Activated CD4-positive, alpha-beta T cell treated with anti-CD3 and anti-CD28 coated beads, Interleukin-2, amount 10 ng/mL, durations not matched to agents 24 days and 14 days (primary cell): Measurements from ENCODE around the gene ITLN2. TPM values are rescaled to one million over a fixed set of nuclear protein-coding genes. Genes with fewer than 3 reads are reported as not detected.
"Not testable (repeated sequence)": the region's sequence is repeated elsewhere in the genome, so short reads cannot be mapped to it uniquely, and the experiment has no call there.

ENCODE experiments used
- DNase-seq: peaks from one replicate; pipeline ENCODE4 v3.0.0; 2022
- H3K27ac Mint-ChIP-seq: one replicate; pipeline ENCODE4 v1.8.0; 2022; ENCODE audit warnings: mild to moderate bottlenecking, mixed read lengths
- H3K27me3 Mint-ChIP-seq: one replicate; pipeline ENCODE4 v1.8.0; 2022; ENCODE audit warnings: mixed read lengths
- H3K36me3 Mint-ChIP-seq: one replicate; pipeline ENCODE4 v1.8.0; 2022; ENCODE audit warnings: low read depth, mild to moderate bottlenecking, mixed read lengths
- H3K4me1 Mint-ChIP-seq: one replicate; pipeline ENCODE4 v1.8.0; 2021; ENCODE audit warnings: mixed read lengths
- H3K4me3 Mint-ChIP-seq: one replicate; pipeline ENCODE4 v1.8.0; 2022; ENCODE audit warnings: mild to moderate bottlenecking, moderate library complexity, mixed read lengths
- H3K9me3 Mint-ChIP-seq: one replicate; pipeline ENCODE4 v1.8.0; 2021; ENCODE audit warnings: mixed read lengths
- intact Hi-C: fragments of 100-400 bp; cut with micrococcal nuclease; formaldehyde crosslinking; loops from one replicate; pipeline ENCODE4 v1.15.1; 2023
- total RNA-seq: library from RNA; stranded (reverse); gene quantifications from 2 replicates; pipeline ENCODE4 v1.2.3, GENCODE V29; 2022

The ITLN2 gene
- total RNA-seq = not detected in 2 replicates

- Mint-ChIP-seq H3K4me3 (no peak within 1 kb of the TSS), H3K9me3 (no peaks in the 10 kb centered on the region), H3K4me1 (peaks cover 6% of the 10 kb centered on the region), H3K27ac (no peak within 1 kb of the TSS), H3K36me3 (no peaks in the 10 kb centered on the region), H3K27me3 (peaks cover 2% of the 10 kb centered on the region)
- peak; percentile 84 for DNase-seq
- intact Hi-C loops = loop anchor here (5.0 kb wide), 1 partner anchor 347 kb away; no protein-coding TSS in a partner anchor
These were observed at the start of gene ITLN2 for GRCh38 chr1:160954158-160955104. ITLN2 (minus strand) TSS chr1:160954809; CDS start chr1:160954741, 68 bp downstream.

GRCh38 chr1:161001525-161001924, 46.9 kb upstream of the ITLN2 start:
- Mint-ChIP-seq H3K4me3 (no peak overlapping the region), H3K9me3 (no peaks in the 10 kb centered on the region), H3K4me1 (peaks cover 8% of the 10 kb centered on the region), H3K27me3 (no peaks in the 10 kb centered on the region), H3K36me3 (peaks cover 9% of the 10 kb centered on the region), H3K27ac (no peak overlapping the region)
- intact Hi-C loops = no loop called here
- DNase-seq = no peak

GRCh38 chr1:161000736-161001480, 46.3 kb upstream of the ITLN2 start:
- intact Hi-C loops = no loop called here
- Mint-ChIP-seq H3K27ac (no peak overlapping the region), H3K9me3 (no peaks in the 10 kb centered on the region), H3K4me3 (no peak overlapping the region), H3K27me3 (no peaks in the 10 kb centered on the region), H3K36me3 (peaks cover 9% of the 10 kb centered on the region), H3K4me1 (peaks cover 8% of the 10 kb centered on the region)
- no peak for DNase-seq

DNA sequence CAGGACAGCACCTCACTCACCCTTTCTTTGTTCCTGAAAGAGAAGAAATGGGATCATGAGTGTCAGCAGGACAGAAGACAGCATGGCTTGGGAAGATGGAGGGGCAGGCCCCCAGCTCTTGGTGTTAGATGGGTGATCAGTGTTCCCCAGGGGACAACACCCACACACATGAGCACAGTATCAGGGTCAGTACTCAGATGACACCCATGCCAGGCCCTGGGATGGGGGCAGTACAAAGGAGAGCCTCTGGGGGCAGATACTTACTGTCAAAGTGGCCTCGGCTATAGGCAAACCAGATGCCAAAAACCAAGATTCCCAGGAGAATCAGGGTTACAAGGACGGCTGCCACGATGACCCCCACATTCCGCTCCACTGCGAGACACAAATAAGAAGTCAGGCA, 44.8 kb upstream of the ITLN2 start:
- Mint-ChIP-seq H3K27ac (no peak overlapping the region), H3K4me1 (peaks cover 17% of the 10 kb centered on the region), H3K4me3 (no peak overlapping the region), H3K36me3 (peaks cover 9% of the 10 kb centered on the region), H3K9me3 (no peaks in the 10 kb centered on the region), H3K27me3 (no peaks in the 10 kb centered on the region)
- DNase-seq = no peak
- intact Hi-C loops = no loop called here

DNA sequence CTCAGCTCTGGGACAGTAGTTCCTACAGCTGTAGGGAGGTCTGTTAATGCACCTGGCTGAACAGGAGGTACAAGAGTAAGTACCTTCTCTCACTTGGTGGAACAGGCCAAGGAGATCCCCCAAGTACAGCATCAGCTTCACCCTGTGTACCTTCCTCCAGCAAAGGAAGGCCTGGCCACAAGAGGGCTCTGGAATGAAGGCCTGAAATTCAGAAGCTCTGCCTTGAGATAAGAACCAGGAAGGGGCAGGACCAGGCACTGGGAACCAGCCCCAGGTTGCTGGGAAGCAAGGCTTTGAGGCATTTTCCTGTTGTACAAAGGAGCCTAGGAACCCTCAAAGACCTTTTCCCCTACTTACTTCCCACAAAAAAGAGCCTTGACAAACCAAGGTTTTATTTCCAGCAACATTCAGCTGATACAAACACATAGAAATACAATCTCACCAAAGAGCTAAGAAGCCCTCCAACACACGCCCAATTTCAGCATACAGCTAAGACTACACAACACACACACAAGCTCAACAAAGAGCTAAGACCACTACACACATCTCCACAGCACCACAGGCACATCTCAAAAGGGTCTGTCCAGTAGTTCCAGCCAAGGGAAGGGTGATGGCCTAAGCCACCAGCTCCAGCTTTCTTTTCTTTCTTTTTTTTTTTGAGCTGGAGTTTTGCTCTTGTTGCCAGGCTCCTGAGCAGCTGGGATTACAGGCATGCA, 42.9 kb upstream of the ITLN2 start:
- peak; percentile 85 for DNase-seq
- Mint-ChIP-seq H3K36me3 (peaks cover 9% of the 10 kb centered on the region), H3K27ac (peak overlapping the region; percentile 34), H3K9me3 (no peaks in the 10 kb centered on the region), H3K4me3 (no peak overlapping the region), H3K27me3 (no peaks in the 10 kb centered on the region), H3K4me1 (peaks cover 17% of the 10 kb centered on the region)
- intact Hi-C loops = loop anchor here (2.0 kb wide), 2 partner anchors 47 to 101 kb away; partner anchors contain the start of genes KLHDC9 and USF1

- intact Hi-C loops = loop anchor here (2.0 kb wide), 2 partner anchors 49 to 103 kb away; partner anchors contain the start of genes KLHDC9 and USF1
- H3K27me3 Mint-ChIP-seq = no peaks in the 10 kb centered on the region
- no peak overlapping the region for H3K4me3 Mint-ChIP-seq
- peaks cover 17% of the 10 kb centered on the region for H3K4me1 Mint-ChIP-seq
- no peak overlapping the region for H3K27ac Mint-ChIP-seq
- H3K9me3 Mint-ChIP-seq = no peaks in the 10 kb centered on the region
- H3K36me3 Mint-ChIP-seq = peaks cover 9% of the 10 kb centered on the region
- DNase-seq = no peak
These were observed 41.6 kb upstream of the ITLN2 start for GRCh38 chr1:160996178-160996577.

DNA sequence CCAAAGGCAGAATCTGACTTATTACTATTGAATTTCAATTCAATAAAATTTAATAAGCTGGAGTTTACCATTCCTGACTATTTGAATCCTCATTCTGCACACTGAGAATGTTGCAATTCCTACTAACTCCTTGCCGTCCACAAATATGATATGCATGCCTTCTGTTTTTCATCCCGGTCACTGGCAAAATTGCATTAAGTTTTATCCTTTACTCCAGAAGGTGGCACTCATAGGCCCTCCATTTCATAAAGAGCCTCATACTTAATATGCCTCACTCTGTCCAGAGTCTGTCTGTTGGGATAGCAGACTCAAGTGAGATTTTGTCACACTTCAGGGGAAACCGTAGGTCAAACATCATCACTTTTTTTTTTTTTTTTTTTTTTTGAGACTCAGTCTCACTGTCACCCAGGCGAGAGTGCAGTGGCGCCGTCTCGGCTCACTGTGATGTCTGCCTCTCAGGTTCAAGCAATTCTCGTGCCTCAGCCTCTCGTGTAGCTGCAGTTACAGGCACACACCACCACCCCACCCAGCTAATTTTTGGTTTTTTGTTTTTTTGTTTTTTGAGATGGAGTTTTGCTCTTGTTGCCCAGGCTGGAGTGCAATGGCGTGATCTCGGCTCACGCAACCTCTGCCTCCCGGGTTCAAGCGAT, 39.1 kb upstream of the ITLN2 start:
- H3K4me1 Mint-ChIP-seq = peaks cover 24% of the 10 kb centered on the region
- peaks cover 2% of the 10 kb centered on the region for H3K27me3 Mint-ChIP-seq
- H3K9me3 Mint-ChIP-seq = no peaks in the 10 kb centered on the region
- DNase-seq = no peak
- H3K36me3 Mint-ChIP-seq = no peaks in the 10 kb centered on the region
- no peak overlapping the region for H3K27ac Mint-ChIP-seq
- H3K4me3 Mint-ChIP-seq = no peak overlapping the region
- intact Hi-C loops = no loop called here

- H3K4me3 Mint-ChIP-seq, DNase-seq, H3K9me3 Mint-ChIP-seq, intact Hi-C loops, H3K27me3 Mint-ChIP-seq, H3K36me3 Mint-ChIP-seq, H3K27ac Mint-ChIP-seq: not testable (repeated sequence)
- H3K4me1 Mint-ChIP-seq = peaks cover 20% of the 10 kb centered on the region
These were observed 37.4 kb upstream of the ITLN2 start for GRCh38 chr1:160992036-160992435.

DNA sequence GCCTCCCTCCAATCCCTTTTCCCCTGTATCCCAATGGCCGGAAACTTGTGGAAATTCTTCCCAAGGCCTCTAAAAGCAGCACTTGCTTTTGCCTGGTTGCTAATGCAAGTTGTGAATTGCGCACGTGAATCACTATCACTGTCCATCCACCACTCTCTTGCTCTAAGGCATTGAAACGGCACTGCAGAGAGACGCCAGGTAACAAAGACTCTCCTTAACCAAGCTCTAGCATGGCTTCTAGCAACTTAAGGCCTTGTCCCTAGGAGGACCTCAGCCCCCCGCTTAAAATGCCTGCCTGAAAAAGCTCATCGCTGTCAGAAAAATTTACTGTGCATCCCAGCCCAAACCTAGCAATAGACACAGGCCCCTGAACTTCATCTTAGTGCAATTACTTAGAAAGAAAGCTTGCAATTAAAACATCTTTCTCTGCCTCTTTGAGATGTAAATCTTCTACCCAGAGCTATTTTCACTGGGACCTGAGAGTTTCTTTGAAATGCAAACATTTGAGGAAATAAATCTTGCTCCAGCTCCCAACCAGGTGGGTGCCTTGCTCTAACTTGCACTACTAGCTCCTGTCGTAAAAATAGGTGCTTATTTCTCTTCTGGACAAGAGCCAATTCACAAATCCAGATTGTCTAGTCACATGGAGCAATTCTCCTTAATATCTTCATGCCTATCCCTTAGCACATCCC, 32.9 kb upstream of the ITLN2 start:
- intact Hi-C loops = no loop called here
- DNase-seq = no peak
- H3K27me3 Mint-ChIP-seq = peaks cover 15% of the 10 kb centered on the region
- no peaks in the 10 kb centered on the region for H3K9me3 Mint-ChIP-seq
- H3K27ac Mint-ChIP-seq = no peak overlapping the region
- no peak overlapping the region for H3K4me3 Mint-ChIP-seq
- H3K36me3 Mint-ChIP-seq = no peaks in the 10 kb centered on the region
- peaks cover 7% of the 10 kb centered on the region for H3K4me1 Mint-ChIP-seq

- no peak for DNase-seq
- intact Hi-C loops = no loop called here
- H3K36me3 Mint-ChIP-seq = no peaks in the 10 kb centered on the region
- peaks cover 15% of the 10 kb centered on the region for H3K4me1 Mint-ChIP-seq
- no peak overlapping the region for H3K27ac Mint-ChIP-seq
- H3K9me3 Mint-ChIP-seq = no peaks in the 10 kb centered on the region
- peaks cover 29% of the 10 kb centered on the region for H3K27me3 Mint-ChIP-seq
- H3K4me3 Mint-ChIP-seq = no peak overlapping the region
These were observed 31.1 kb upstream of the ITLN2 start for GRCh38 chr1:160985723-160986122.

DNA sequence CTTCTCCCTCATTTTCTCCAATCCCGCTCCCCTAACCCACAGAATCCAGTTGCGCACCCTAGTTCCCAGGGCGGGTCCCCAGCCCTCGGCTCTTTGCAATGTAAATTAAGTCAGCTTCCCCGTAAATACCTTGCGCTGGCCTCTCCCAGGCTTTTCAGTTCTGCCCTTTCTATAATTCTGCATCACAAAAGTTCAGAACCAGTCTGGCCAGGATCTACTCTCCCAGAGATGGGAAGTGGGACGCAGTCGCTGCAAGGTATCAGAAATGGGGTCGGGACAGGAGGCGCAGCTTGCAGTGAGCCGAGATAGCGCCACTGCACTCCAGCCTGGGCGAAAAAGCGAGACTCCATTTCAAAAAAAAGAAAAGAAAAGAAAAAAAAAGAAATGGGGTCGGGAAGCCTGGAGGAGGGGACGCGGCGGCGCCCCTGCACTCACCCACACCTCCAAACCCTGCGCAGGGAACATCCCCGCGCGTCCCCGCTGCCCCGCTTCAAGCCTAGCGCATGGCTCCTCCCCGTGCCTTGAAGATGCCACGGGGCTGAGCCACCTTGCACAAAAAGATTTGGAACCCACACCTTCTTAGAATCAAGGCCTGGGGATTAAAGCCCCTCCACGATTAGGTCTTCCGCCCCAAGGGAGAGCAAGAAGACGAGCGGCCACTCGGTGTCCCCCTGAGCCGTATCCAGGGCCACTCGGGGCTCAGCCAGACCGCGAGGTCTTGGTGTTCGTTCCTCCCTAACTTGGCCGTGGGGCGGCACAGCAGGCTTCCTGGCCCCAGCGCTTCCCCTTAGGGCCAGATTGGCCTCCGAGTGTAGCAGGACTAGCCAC, 27.2 kb upstream of the ITLN2 start:
- DNase-seq = peak; percentile 63
- Mint-ChIP-seq H3K36me3 (no peaks in the 10 kb centered on the region), H3K27ac (no peak overlapping the region), H3K27me3 (peaks cover 30% of the 10 kb centered on the region), H3K4me3 (peak overlapping the region; percentile 71), H3K4me1 (peaks cover 10% of the 10 kb centered on the region), H3K9me3 (no peaks in the 10 kb centered on the region)
- intact Hi-C loops = no loop called here

GRCh38 chr1:160979286-160979685, 24.7 kb upstream of the ITLN2 start:
- Mint-ChIP-seq H3K4me3 (no peak overlapping the region), H3K36me3 (no peaks in the 10 kb centered on the region), H3K27ac (no peak overlapping the region), H3K27me3 (peaks cover 36% of the 10 kb centered on the region), H3K4me1 (peaks cover 10% of the 10 kb centered on the region), H3K9me3 (no peaks in the 10 kb centered on the region)
- DNase-seq = no peak
- intact Hi-C loops = no loop called here
